H1 (cell line): ENCODE results near the gene ITFG2.

Experiments used
- KDM1A ChIP-seq: fragments of 200-600, 300-600 bp; sonication (generic); IDR thresholded peaks from 2 replicates; pipeline ENCODE4 v1.7.1; 2016; ENCODE audit warnings: mild to moderate bottlenecking, low read length, borderline replicate concordance
- RFX5 ChIP-seq: IDR thresholded peaks from 2 replicates; pipeline ENCODE4 v1.6.1; 2011; ENCODE audit warnings: low read depth, low read length, improper control_type of control experiment, borderline replicate concordance
- ZNF274 ChIP-seq: IDR thresholded peaks from 2 replicates; pipeline ENCODE4 v1.7.0; 2012; ENCODE audit warnings: low read length, borderline replicate concordance; ENCODE audit errors: extremely low read depth
- TF ChIP-seq, protein P1 (sequence below), 3 experiments: IDR thresholded peaks; 1 replicate in 2 of 3; 2 replicates in 1 of 3; pipeline versions ENCODE4 v1.5.1 to v1.6.1; 2011; ENCODE audit warnings: low read length in 3 of 3, mild to moderate bottlenecking in 3 of 3, inconsistent platforms in 2 of 3, low read depth in 1 of 3, moderate library complexity in 1 of 3; ENCODE audit not compliant: insufficient read depth in 1 of 3; ENCODE audit errors: control extremely low read depth in 1 of 3

DNA sequence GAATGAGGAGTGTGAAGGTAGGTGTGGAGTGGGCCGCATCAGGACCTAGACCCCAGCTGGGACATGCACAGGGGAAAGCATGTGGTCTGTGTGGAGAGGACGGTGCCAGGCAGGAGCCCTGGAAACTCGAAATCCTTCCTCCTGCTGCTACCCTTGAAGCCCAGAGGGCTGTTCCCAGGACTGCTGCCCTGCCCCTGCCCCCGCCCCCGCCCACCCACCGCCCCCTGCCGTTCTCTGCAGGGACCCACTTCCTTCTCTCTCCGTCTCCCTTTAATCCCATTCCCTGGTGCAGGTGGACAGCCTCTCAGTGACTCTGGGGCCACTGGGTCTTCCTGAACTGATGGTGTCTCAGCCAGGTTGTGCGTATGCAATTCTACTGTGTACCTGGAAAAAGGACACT lies 8.0 kb downstream of the ITFG2 start:
- no peak for TF ChIP-seq RFX5
- TF ChIP-seq, protein P1, sequence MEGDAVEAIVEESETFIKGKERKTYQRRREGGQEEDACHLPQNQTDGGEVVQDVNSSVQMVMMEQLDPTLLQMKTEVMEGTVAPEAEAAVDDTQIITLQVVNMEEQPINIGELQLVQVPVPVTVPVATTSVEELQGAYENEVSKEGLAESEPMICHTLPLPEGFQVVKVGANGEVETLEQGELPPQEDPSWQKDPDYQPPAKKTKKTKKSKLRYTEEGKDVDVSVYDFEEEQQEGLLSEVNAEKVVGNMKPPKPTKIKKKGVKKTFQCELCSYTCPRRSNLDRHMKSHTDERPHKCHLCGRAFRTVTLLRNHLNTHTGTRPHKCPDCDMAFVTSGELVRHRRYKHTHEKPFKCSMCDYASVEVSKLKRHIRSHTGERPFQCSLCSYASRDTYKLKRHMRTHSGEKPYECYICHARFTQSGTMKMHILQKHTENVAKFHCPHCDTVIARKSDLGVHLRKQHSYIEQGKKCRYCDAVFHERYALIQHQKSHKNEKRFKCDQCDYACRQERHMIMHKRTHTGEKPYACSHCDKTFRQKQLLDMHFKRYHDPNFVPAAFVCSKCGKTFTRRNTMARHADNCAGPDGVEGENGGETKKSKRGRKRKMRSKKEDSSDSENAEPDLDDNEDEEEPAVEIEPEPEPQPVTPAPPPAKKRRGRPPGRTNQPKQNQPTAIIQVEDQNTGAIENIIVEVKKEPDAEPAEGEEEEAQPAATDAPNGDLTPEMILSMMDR (IDR thresholded peaks at IDR 0.05; ENCODE audit: control extremely low read depth in 1 of 3, insufficient read depth in 1 of 3, low read depth in 1 of 3, low read length in 3 of 3): no peak
- no peak for TF ChIP-seq KDM1A
- no peak for TF ChIP-seq ZNF274
